GM13977 (cell line): ENCODE data around the gene B4GALT6.

Source experiments
- DNase-seq: peaks from one replicate; pipeline ENCODE4 v3.0.0; 2012; ENCODE audit warnings: low spot score
- CTCF ChIP-seq: IDR thresholded peaks from 2 replicates; pipeline ENCODE4 v1.5.1; 2012; ENCODE audit warnings: mild to moderate bottlenecking, control low read depth; ENCODE audit not compliant: insufficient read depth; ENCODE audit errors: extremely low read depth, missing control alignments
- in situ Hi-C: fragments of 300-500 bp; cut with MboI; formaldehyde crosslinking; loops from one replicate; pipeline ENCODE4 v1.12.0; 2022; ENCODE audit warnings: low sequenced_read_pairs, low pct_unique_long_range_greater_than_20kb, mixed read lengths, inconsistent platforms; ENCODE audit not compliant: unreplicated experiment

Gene B4GALT6

GRCh38 chr18:31710826-31711225, 26.4 kb upstream of the B4GALT6 start:
- TF ChIP-seq CTCF = peak; percentile 11

GRCh38 chr18:31707815-31708214, 23.4 kb upstream of the B4GALT6 start:
- DNase-seq = no peak
- TF ChIP-seq CTCF = no peak
- in situ Hi-C loops = no loop called here

More at GRCh38 chr18:31710826-31711225, 26.4 kb upstream of the B4GALT6 start:
- no peak for DNase-seq
- in situ Hi-C loops = no loop called here

- TF ChIP-seq CTCF = no peak
- in situ Hi-C loops = no loop called here
- DNase-seq = no peak
Measured at GRCh38 chr18:31702449-31702848, 18.1 kb upstream of the B4GALT6 start.

GRCh38 chr18:31701744-31702143, 17.4 kb upstream of the B4GALT6 start:
- no peak for TF ChIP-seq CTCF
- in situ Hi-C loops = no loop called here
- no peak for DNase-seq

GRCh38 chr18:31700990-31701389, 16.6 kb upstream of the B4GALT6 start:
- DNase-seq = no peak
- no peak for TF ChIP-seq CTCF
- in situ Hi-C loops = no loop called here

GRCh38 chr18:31697351-31698298, 13.2 kb upstream of the B4GALT6 start:
- no peak for DNase-seq
- in situ Hi-C loops = no loop called here
- no peak for TF ChIP-seq CTCF
